NOMO-1 (cell line): ENCODE data around the gene ENO3.
A peak's percentile ranks its signal among the peaks of the same experiment; 100 is the strongest.

Experiments
- DNase-seq, 2 experiments: peaks; one replicate each; lab custom pipeline; 2025; ENCODE audit not compliant: unreplicated experiment in 2 of 2; lab: John Stamatoyannopoulos, UW

Gene ENO3

GRCh38 chr17:4949321-4950074, 1.4 kb upstream of the ENO3 start:
- peak; percentile 62 to 75 for DNase-seq

DNA sequence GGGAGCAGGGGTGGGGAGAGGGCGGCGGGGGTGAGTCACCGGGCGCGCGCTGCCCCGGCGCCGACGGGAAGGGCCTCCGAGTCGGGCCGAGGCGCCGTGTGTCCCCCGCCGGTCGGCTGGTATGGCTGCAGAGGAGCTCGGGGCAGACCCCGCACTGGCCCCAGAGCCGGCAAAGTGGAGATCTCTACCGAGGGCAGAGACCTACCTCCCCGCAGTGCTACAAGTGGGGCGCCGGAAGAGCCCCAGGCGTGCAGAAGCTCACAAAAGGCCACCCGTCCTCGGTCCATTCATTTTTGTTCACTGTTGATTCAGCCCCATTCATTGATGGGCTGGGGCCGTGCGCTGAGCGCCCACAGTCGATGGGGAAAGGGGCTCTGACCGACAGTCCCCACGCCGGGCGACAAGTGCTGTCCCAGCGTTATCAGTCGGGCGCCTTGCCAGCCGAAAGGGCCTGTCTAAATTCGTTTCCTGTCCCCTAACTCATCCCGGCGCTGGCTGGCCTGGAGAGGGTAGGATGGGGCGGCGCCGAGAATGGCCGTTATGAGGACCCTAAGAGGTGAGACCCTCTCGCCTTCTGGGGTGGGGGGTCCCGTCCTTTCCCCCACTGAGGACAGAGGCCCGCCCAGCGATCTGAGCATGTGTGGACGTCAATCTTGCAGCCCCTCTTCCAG, 709 bp upstream of the ENO3 start:
- peak in 1 of 2 experiments; percentile 62 for DNase-seq

GRCh38 chr17:4951486-4951885, 567 bp downstream of the ENO3 start:
- DNase-seq: no peak

- no peak for DNase-seq
Observed at GRCh38 chr17:4953451-4953961, 2.6 kb downstream of the ENO3 start.

GRCh38 chr17:4955091-4955490, 4.2 kb downstream of the ENO3 start:
- no peak for DNase-seq

DNA sequence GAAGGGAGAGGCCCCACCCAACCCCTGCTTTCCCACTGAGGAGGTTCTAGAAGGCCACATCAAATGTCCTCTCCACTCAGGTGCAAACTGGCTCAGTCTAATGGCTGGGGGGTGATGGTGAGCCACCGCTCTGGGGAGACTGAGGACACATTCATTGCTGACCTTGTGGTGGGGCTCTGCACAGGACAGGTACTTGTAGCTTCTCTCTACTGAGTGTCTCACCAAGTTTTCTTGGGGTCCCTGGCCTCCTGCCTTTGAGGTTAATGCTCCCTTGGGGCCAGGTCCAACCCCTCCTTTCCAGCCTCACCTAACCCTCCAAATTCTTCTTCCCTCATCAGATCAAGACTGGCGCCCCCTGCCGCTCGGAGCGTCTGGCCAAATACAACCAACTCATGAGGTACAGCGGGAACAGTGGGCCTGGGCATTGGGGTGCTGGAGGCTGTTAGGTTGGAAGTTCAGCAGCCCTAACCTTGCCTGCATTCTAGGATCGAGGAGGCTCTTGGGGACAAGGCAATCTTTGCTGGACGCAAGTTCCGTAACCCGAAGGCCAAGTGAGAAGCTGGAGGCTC, 5.7 kb downstream of the ENO3 start:
- DNase-seq: no peak

DNA sequence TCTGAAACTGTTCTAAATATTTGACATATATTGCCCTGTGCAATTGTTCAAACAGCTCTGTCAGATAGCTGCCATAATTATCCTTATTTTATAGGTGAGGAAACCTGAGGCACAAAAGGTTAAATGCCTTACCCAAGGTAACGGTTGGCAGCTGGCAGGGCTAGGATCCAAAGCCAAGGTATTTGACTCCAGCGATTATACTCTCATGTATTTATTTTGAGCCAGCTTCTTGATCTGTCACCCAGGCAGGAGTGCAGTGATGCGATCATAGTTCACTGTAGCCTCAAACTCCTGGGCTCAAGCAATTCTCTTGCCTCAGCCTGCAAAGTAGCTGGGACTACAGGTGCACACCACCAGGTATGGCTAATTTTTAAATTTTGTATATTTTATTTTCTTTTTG, 7.2 kb downstream of the ENO3 start:
- DNase-seq: no peak

GRCh38 chr17:4959261-4959965, 8.5 kb downstream of the ENO3 start:
- DNase-seq: no peak

DNA sequence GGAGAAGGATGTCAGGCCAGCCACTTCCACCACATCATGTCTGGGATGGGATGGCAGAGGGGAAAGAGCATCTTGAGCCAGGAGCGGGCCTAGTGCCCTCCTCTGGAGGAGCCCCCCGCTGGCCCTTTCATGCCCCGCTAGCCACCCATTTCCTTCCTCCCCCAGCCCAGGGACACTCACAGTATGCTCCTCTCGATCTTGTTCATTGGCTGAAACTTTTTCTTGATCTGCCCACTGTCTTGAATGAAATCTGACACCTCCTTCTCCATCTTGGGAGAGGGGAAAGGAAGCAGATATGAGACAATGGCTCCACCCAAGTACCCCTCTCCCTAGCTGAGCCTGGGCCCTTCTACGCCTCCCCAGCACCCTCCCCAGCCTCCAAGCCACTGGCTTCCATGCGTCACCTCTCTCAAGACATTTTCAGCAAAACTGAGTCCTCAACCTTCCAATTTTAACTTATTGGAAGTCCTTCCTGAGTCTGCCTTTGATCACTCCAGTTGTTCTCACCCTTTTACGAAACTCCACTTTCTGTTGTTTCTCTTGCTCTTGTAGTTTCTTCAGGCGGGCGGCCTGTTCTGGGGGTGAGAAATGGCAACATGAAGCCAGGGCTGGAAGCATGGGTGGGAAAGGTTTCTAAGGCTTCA, 9.5 kb downstream of the ENO3 start:
- no peak for DNase-seq

DNA sequence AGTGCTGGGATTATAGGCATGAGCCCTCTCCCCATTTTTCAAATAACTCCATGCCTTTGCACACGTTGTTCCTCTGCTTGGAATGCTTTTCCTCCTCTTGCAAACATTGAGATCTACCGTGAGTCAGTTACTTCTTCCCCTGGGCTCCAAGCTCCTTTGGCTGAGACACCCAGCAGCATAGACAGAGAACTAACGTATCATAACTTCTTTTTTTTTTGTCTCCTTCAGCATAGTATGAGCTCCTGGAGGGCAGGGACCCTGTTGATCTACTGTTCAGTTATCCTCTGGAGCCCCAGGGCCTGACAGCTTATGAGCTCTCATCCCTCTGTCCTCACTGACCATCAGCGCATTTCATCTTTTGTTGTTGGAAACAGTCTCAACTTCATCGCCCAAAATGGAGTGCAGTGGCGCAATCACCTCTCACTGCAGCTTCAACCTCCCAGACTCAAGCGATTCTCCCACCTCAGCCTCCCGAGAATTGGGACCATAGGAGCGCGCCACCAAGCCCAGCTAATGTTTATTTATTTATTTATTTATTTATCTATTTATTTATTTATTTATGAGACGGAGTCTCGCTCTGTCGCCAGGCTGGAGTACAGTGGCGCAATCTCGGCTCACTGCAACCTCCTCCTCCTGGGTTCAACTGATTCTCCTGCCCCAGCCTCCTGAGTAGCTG, 14.5 kb downstream of the ENO3 start:
- no peak for DNase-seq

DNA sequence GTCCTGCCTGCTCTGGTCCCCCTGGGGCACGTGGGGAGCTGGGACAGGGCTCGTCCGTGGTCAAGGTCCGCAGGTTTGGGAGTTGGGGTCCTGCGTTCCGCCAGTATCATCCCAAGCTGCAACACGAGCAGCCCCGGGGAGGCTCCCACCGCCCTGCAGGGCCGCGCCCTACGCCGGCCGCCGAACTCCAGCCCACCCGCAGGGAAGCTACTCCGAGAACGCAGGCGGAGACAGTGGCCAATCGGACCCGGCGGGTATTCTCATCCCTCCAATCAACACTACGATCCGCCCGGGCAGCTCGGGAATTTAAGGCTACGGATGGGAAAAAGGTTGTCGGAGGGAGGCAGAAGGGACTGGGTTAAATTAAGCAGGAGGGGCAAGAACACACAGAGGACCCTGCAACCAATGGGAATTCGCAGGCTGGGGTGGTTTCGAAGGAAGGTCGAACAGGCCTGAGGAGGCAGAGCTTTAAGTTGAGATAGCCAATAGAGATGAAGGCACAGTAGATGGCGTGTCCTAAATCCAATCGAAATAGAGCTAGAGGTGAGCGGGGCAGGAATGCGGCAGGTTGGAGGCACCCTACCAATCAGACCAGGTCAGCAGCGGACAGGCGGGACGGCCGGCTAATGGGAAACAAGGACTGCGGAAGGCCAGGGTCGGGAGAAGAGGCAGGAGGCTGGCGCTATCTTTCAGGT, 16.1 kb downstream of the ENO3 start:
- DNase-seq: peak; percentile 99 to 100

GRCh38 chr17:4967539-4968485, 16.9 kb downstream of the ENO3 start, which contains the start of gene SPAG7:
Gene SPAG7, minus strand, starts transcription at chr17:4967817. Its CDS starts 13 bp downstream, at chr17:4967804.
- DNase-seq: peak; percentile 93 to 95

DNA sequence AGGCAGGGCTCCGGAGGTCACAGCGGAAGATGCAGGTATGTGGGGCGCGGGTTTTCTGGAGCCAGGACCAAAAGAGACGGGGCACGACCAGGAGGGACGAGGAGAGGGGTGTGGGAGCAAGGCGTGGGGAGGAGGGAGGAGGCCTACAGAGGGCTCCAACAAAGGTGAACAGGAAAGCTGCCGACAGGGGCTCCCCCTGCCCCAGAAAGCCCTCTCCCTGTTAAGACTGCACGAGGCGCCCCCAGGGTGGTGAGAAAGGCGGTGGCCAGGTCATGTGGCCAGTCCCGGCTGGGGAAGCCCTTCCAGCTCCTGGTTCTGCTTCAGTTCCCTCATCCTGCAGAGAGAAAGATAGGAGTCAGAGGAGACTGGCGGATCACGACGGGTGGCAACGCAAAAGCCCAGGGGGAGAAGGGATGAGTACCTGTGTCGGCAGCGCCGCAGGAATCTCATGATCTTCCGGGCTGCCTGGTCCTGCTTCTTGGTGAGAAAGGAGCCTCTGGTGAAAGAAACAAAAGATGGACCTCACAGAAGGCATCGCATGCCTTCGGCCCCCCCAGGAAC, 17.6 kb downstream of the ENO3 start:
- DNase-seq: no peak

DNA sequence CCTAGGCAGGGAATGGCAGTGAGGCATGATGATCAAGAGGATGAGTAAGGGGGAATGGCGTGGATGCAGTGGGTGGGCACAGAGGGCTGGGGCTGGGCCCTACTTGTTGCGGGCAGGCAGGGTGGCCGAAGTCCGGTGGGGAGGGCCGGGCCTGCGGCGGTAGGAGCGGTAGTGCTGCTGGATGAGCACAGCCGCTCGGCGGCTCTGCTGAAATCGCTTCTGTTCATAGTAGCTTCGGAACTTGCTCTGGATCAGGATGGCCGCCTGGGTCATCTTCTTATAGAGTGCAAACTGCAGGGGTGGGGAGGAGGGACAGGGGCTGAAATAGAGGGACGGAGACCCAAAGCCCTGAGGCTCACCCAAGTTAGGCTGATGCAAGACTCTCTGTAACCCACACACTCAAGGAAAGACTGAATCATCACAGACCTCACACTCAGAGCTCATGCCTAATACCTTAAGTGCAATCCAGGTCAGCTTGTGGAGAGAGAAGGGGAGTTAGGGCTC, 18.2 kb downstream of the ENO3 start:
- DNase-seq: no peak

- DNase-seq: no peak
Observed at GRCh38 chr17:4969551-4970173, 18.7 kb downstream of the ENO3 start.

- no peak for DNase-seq
Observed at GRCh38 chr17:4970273-4970672, 19.4 kb downstream of the ENO3 start.

GRCh38 chr17:4971826-4972225, 20.9 kb downstream of the ENO3 start:
- DNase-seq: no peak
